ENCODE results near the gene SLC35B2.

DNA sequence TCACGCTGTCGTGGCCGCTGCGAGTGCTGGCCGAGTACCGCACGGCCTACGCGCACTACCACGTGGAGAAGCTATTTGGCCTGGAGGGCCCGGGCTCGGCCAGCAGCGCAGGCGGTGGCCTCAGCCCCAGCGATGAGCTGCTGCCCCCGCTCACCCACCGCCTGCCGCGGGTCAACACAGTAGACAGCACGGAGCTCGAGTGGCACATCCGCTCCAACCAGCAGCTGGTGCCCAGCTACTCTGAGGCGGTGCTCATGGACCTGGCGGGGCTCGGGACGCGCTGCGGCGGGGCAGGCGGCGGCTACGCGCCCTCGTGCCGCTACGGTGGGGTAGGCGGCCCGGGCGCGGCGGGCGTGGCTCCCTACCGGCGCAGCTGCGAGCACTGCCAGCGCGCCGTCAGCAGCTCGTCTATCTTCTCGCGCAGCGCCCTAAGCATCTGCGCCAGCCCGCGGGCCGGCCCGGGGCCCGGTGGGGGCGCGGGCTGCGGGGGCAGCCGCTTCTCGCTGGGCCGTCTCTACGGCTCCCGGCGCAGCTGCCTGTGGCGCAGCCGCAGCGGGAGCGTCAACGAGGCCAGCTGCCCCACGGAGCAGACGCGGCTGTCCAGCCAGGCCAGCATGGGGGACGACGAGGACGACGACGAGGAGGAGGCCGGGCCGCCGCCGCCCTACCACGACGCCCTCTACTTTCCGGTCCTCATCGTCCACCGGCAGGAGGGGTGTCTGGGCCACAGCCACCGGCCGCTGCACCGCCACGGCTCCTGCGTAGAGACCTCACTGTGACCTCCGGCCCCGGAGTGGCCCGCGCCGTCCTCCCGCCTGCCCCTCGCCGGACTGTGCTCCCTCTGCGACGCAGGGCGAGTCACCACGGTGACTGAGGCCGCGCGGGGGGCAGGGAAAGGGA is 18.7 kb upstream of the SLC35B2 start:
- no peak for TF ChIP-seq EZH2phosphoT487 (IDR thresholded peaks at IDR 0.05; ENCODE audit: low read depth, severe bottlenecking, unreplicated experiment)
- no peak for TF ChIP-seq EZH2 (IDR thresholded peaks at IDR 0.05; ENCODE audit: borderline replicate concordance)
